DOHH2 (cell line): Measurements from ENCODE around the gene CACNA1B.

ENCODE experiments used
- H3F3A ChIP-seq: fragments of 200-600 bp; sonication (generic), shearing (Covaris generic); 2 replicates; pipeline ENCODE4 v1.6.0; 2016; ENCODE audit warnings: antibody characterized with exemption, mild to moderate bottlenecking; ENCODE audit not compliant: control insufficient read depth, insufficient read depth
- H3K27ac ChIP-seq: fragments of 200-600 bp; sonication (generic); 2 replicates; pipeline ENCODE4 v1.5.1; 2014; ENCODE audit warnings: low read depth, mild to moderate bottlenecking, low read length, moderate library complexity
- H3K27me3 ChIP-seq: fragments of 200-600 bp; sonication (generic); 2 replicates; pipeline ENCODE4 v1.6.1; 2014; ENCODE audit warnings: mild to moderate bottlenecking, low read length, mixed read lengths; ENCODE audit not compliant: control insufficient read depth
- H3K36me3 ChIP-seq: fragments of 200-600 bp; sonication (generic); 2 replicates; pipeline ENCODE4 v1.6.1; 2014; ENCODE audit warnings: mild to moderate bottlenecking, low read length, moderate library complexity, mixed read lengths; ENCODE audit not compliant: control insufficient read depth
- H3K4me1 ChIP-seq: fragments of 200-600 bp; sonication (generic); 2 replicates; pipeline ENCODE4 v1.6.1; 2014; ENCODE audit warnings: mild to moderate bottlenecking, low read length, mixed read lengths; ENCODE audit not compliant: control insufficient read depth
- H3K4me2 ChIP-seq: fragments of 200-600 bp; sonication (generic); 2 replicates; pipeline ENCODE4 v1.6.0; 2014; ENCODE audit warnings: mild to moderate bottlenecking, low read length, moderate library complexity
- H3K4me3 ChIP-seq: fragments of 200-600 bp; sonication (generic); 2 replicates; pipeline ENCODE4 v1.5.1; 2014; ENCODE audit warnings: mild to moderate bottlenecking, low read length, mixed read lengths
- H3K79me2 ChIP-seq: fragments of 200-600 bp; sonication (generic); 2 replicates; pipeline ENCODE4 v1.6.1; 2014; ENCODE audit warnings: mild to moderate bottlenecking, low read length, mixed read lengths; ENCODE audit not compliant: control insufficient read depth
- H3K9me2 ChIP-seq: fragments of 200-600 bp; sonication (generic); replicated peaks from 2 replicates; pipeline ENCODE4 v1.6.1; 2014; ENCODE audit warnings: mild to moderate bottlenecking, low read length, mixed read lengths; ENCODE audit not compliant: control insufficient read depth
- H3K9me3 ChIP-seq: fragments of 200-600 bp; sonication (generic); 2 replicates; pipeline ENCODE4 v1.6.1; 2014; ENCODE audit warnings: antibody characterized with exemption, low read length, mixed read lengths; ENCODE audit not compliant: control insufficient read depth, insufficient read depth
- H4K20me1 ChIP-seq: fragments of 200-600 bp; sonication (generic); 2 replicates; pipeline ENCODE4 v1.6.0; 2014; ENCODE audit warnings: low read depth, mild to moderate bottlenecking, antibody characterized with exemption, low read length, moderate library complexity; ENCODE audit not compliant: control insufficient read depth, insufficient read depth
- EZH2phosphoT487 ChIP-seq: fragments of 200-600 bp; sonication (generic); IDR thresholded peaks from 2 replicates; pipeline ENCODE4 v1.6.1; 2017; ENCODE audit warnings: borderline replicate concordance, mild to moderate bottlenecking, antibody characterized with exemption, low read length, moderate library complexity, mixed read lengths
- TF ChIP-seq, protein P1 (sequence below): fragments of 200-600 bp; sonication (generic); IDR thresholded peaks from one replicate; pipeline ENCODE4 v1.5.1; 2014; ENCODE audit warnings: antibody characterized with exemption, mild to moderate bottlenecking, low read depth, low read length; ENCODE audit not compliant: poor library complexity, severe bottlenecking

Gene CACNA1B

DNA sequence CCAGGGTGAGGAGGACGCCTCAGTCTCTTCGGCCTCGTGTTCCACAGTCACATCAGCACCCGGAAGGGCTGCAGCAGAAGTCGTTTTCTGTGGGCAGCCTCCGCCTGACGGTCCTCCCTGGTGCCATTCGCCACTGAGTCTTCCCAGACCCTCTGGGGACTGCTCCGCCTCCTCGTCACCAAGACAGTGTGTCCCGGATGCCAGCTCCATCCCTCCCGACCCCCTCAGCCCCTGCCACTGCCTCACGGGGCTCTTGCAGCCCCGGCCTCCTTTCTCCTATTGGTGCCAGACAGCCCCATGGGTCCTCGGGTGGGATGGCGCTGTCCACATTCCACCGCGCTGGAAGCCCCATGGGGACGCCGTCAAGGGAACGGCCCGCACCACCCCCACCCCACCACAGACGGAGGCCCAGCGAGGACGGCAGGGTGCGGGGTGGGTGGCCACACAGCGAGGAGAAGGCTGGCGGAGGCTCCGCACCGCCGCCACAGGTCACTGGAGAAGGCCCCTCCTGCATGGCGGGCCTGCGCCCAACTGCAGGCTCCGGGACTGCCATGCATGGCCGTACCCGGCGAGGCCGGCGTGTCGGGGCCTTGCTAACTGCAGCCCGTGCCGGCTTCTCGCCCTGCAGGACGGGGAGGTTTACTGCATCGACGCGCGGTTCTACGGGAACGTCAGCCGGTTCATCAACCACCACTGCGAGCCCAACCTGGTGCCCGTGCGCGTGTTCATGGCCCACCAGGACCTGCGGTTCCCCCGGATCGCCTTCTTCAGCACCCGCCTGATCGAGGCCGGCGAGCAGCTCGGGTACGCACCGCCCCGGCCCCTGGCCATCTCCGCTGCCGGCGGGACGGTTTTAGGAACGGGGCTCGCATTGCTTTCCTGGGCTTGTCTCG lies 43.6 kb upstream of the CACNA1B start:
- H4K20me1 ChIP-seq = no peaks in the 10 kb centered on the region; the same call in 1 of the 2 replicates
- H3K27ac ChIP-seq = no peak overlapping the region
- no peaks in the 10 kb centered on the region for H3K27me3 ChIP-seq
- H3F3A ChIP-seq = 0 out of 2 replicates have a peak, but pooled peaks cover 1% of the 10 kb centered on the region
- H3K4me3 ChIP-seq = no peak overlapping the region
- H3K4me1 ChIP-seq = peaks cover 7% of the 10 kb centered on the region
- peaks cover 5% of the 10 kb centered on the region for H3K79me2 ChIP-seq
- TF ChIP-seq, protein P1, sequence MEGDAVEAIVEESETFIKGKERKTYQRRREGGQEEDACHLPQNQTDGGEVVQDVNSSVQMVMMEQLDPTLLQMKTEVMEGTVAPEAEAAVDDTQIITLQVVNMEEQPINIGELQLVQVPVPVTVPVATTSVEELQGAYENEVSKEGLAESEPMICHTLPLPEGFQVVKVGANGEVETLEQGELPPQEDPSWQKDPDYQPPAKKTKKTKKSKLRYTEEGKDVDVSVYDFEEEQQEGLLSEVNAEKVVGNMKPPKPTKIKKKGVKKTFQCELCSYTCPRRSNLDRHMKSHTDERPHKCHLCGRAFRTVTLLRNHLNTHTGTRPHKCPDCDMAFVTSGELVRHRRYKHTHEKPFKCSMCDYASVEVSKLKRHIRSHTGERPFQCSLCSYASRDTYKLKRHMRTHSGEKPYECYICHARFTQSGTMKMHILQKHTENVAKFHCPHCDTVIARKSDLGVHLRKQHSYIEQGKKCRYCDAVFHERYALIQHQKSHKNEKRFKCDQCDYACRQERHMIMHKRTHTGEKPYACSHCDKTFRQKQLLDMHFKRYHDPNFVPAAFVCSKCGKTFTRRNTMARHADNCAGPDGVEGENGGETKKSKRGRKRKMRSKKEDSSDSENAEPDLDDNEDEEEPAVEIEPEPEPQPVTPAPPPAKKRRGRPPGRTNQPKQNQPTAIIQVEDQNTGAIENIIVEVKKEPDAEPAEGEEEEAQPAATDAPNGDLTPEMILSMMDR = no peak
- TF ChIP-seq EZH2phosphoT487 = no peak
- H3K9me2 ChIP-seq = no peaks in the 10 kb centered on the region
- H3K36me3 ChIP-seq = peaks cover 74% of the 10 kb centered on the region
- H3K9me3 ChIP-seq = no peaks in the 10 kb centered on the region
- no peak overlapping the region for H3K4me2 ChIP-seq

DNA sequence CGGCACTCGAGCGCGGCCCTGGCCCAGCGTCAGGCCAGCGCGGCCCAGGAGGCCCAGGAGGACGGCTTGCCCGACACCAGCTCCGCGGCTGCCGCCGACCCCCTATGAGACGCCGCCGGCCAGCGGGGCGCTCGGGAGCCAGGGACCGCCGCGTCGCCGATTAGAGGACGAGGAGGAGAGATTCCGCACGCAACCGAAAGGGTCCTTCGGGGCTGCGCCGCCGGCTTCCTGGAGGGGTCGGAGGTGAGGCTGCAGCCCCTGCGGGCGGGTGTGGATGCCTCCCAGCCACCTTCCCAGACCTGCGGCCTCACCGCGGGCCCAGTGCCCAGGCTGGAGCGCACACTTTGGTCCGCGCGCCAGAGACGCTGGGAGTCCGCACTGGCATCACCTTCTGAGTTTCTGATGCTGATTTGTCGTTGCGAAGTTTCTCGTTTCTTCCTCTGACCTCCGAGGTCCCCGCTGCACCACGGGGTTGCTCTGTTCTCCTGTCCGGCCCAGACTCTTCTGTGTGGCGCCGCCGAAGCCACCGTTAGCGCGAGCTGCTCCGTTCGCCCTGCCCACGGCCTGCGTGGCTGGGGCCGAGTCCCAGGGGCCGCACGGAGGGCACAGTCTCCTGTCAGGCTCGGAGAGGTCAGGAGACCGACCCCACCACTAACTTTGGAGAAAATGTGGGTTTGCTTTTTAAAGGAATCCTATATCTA lies 42.6 kb upstream of the CACNA1B start:
- H3F3A ChIP-seq = 0 out of 2 replicates have a peak, but pooled peaks cover 3% of the 10 kb centered on the region
- H3K9me2 ChIP-seq = no peaks in the 10 kb centered on the region
- H3K36me3 ChIP-seq = peaks cover 64% of the 10 kb centered on the region
- no peak overlapping the region for H3K27ac ChIP-seq
- no peak overlapping the region for H3K4me2 ChIP-seq
- H3K4me3 ChIP-seq = no peak overlapping the region
- H4K20me1 ChIP-seq = no peaks in the 10 kb centered on the region; the same call in 1 of the 2 replicates
- TF ChIP-seq, protein P1 = no peak
- TF ChIP-seq EZH2phosphoT487 = no peak
- H3K79me2 ChIP-seq = peaks cover 5% of the 10 kb centered on the region
- peaks cover 12% of the 10 kb centered on the region for H3K4me1 ChIP-seq
- no peaks in the 10 kb centered on the region for H3K9me3 ChIP-seq
- H3K27me3 ChIP-seq = no peaks in the 10 kb centered on the region

DNA sequence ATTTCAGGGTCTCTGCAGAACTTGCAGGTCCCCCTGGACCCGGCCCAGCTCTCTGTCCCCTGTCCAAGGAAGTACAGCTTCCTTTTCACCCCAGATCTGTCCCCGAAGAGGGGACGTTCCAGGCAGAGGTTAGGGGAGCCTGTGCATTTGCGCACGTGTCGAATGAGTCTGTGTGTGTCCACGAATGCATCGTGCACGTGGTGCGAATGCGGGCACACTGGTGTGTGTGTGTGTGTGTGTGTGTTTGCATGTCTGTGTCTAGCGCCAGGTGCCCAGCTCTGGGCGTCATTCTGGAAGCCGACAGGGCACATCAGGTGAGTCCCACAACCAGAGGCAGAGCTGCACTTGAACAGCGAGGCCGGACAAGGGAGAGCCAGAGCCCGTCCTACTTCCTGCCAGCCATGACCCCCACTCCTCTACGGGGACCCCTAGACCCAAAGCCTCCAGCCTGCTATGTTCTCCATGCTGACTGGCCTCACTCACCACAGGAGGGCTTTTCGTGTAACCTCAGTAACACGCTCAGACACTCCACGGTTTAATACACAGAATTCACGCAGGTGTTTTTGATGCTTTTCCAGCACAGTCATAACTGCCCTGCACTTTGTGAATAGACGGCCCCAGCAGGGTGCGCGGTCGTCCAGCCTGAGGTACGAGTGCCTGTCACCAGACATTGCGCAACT lies 41.3 kb upstream of the CACNA1B start:
- no peaks in the 10 kb centered on the region for H3K9me3 ChIP-seq
- no peaks in the 10 kb centered on the region; the same call in 1 of the 2 replicates for H3K79me2 ChIP-seq
- H3K4me3 ChIP-seq = no peak overlapping the region
- no peaks in the 10 kb centered on the region; the same call in 1 of the 2 replicates for H4K20me1 ChIP-seq
- H3K27me3 ChIP-seq = no peaks in the 10 kb centered on the region
- no peak overlapping the region for H3K27ac ChIP-seq
- peaks cover 12% of the 10 kb centered on the region for H3K4me1 ChIP-seq
- 0 out of 2 replicates have a peak, but pooled peaks cover 3% of the 10 kb centered on the region for H3F3A ChIP-seq
- no peaks in the 10 kb centered on the region for H3K9me2 ChIP-seq
- H3K4me2 ChIP-seq = no peak overlapping the region
- TF ChIP-seq, protein P1 = no peak
- no peak for TF ChIP-seq EZH2phosphoT487
- peaks cover 51% of the 10 kb centered on the region for H3K36me3 ChIP-seq
